ENCODE data around the gene CDH10. TPM values are rescaled to one million over a fixed set of nuclear protein-coding genes. Genes with fewer than 3 reads are reported as not detected.

The CDH10 gene
- total RNA-seq, 2 experiments from 2014 or later: not detected

- DNase-seq: no peak
- intact Hi-C loops (cut with micrococcal nuclease): no loop called here
- Mint-ChIP-seq H3K4me1 (ENCODE audit: low read depth) (no peaks in the 10 kb centered on the region), H3K27me3 (no peaks in the 10 kb centered on the region), H3K4me3 (no peak overlapping the region), H3K36me3 (no peaks in the 10 kb centered on the region), H3K9me3 (peaks cover 17% of the 10 kb centered on the region), H3K27ac (no peak overlapping the region)
- ChIA-PET POLR2A (no interaction called here), CTCF (no interaction called here)
Measured at GRCh38 chr5:24589566-24589965, 55.2 kb downstream of the CDH10 start.

- no peaks in the 10 kb centered on the region for H3K4me1 Mint-ChIP-seq (ENCODE audit: low read depth)
- H3K27ac Mint-ChIP-seq: no peak overlapping the region
- no peak for DNase-seq
- CTCF ChIA-PET: no interaction called here
- no peaks in the 10 kb centered on the region for H3K27me3 Mint-ChIP-seq
- no peaks in the 10 kb centered on the region for H3K36me3 Mint-ChIP-seq
- POLR2A ChIA-PET: no interaction called here
- H3K4me3 Mint-ChIP-seq: no peak overlapping the region
- intact Hi-C loops (cut with micrococcal nuclease): no loop called here
- peaks cover 8% of the 10 kb centered on the region for H3K9me3 Mint-ChIP-seq
Measured at GRCh38 chr5:24585751-24586150, 59.0 kb downstream of the CDH10 start.

- Mint-ChIP-seq H3K36me3 (no peaks in the 10 kb centered on the region), H3K27ac (no peak overlapping the region), H3K4me1 (ENCODE audit: low read depth) (no peaks in the 10 kb centered on the region), H3K9me3 (peaks cover 12% of the 10 kb centered on the region), H3K27me3 (no peaks in the 10 kb centered on the region), H3K4me3 (no peak overlapping the region)
- ChIA-PET CTCF (no interaction called here), POLR2A (no interaction called here)
- DNase-seq: no peak
- intact Hi-C loops (cut with micrococcal nuclease): no loop called here
Measured at GRCh38 chr5:24571302-24571701, 73.5 kb downstream of the CDH10 start.

GRCh38 chr5:24566933-24567332, 77.8 kb downstream of the CDH10 start:
- POLR2A ChIA-PET: interaction anchor here (0.6 kb wide), 1 partner anchor 205 kb away, joined by 3 read pairs; no protein-coding TSS in a partner anchor
- Mint-ChIP-seq H3K36me3 (no peaks in the 10 kb centered on the region), H3K4me1 (ENCODE audit: low read depth) (no peaks in the 10 kb centered on the region), H3K9me3 (peaks cover 12% of the 10 kb centered on the region), H3K4me3 (no peak overlapping the region), H3K27ac (no peak overlapping the region), H3K27me3 (no peaks in the 10 kb centered on the region)
- DNase-seq: no peak
- CTCF ChIA-PET: no interaction called here
- intact Hi-C loops (cut with micrococcal nuclease): no loop called here

GRCh38 chr5:24555229-24555628, 89.5 kb downstream of the CDH10 start:
- Mint-ChIP-seq H3K36me3 (no peaks in the 10 kb centered on the region), H3K27me3 (no peaks in the 10 kb centered on the region), H3K4me1 (ENCODE audit: low read depth) (no peaks in the 10 kb centered on the region), H3K9me3 (no peaks in the 10 kb centered on the region), H3K27ac (no peak overlapping the region), H3K4me3 (no peak overlapping the region)
- CTCF ChIA-PET: no interaction called here
- DNase-seq: no peak
- intact Hi-C loops (cut with micrococcal nuclease): no loop called here
- POLR2A ChIA-PET: no interaction called here

GRCh38 chr5:24547132-24547531, 97.6 kb downstream of the CDH10 start:
- Mint-ChIP-seq H3K4me1 (ENCODE audit: low read depth) (no peaks in the 10 kb centered on the region), H3K4me3 (no peak overlapping the region), H3K27me3 (no peaks in the 10 kb centered on the region), H3K9me3 (peaks cover 9% of the 10 kb centered on the region), H3K36me3 (no peaks in the 10 kb centered on the region), H3K27ac (no peak overlapping the region)
- intact Hi-C loops (cut with micrococcal nuclease): no loop called here
- ChIA-PET POLR2A (no interaction called here), CTCF (no interaction called here)
- no peak for DNase-seq

- CTCF ChIA-PET: no interaction called here
Measured at GRCh38 chr5:24539613-24540012, 105.2 kb downstream of the CDH10 start.

GRCh38 chr5:24538346-24538745, 106.4 kb downstream of the CDH10 start:
- no peaks in the 10 kb centered on the region for H3K27me3 Mint-ChIP-seq
- H3K4me3 Mint-ChIP-seq: no peak overlapping the region
- H3K4me1 Mint-ChIP-seq (ENCODE audit: low read depth): no peaks in the 10 kb centered on the region
- DNase-seq: no peak
- H3K9me3 Mint-ChIP-seq: peaks cover 4% of the 10 kb centered on the region
- intact Hi-C loops (cut with micrococcal nuclease): no loop called here
- no peaks in the 10 kb centered on the region for H3K36me3 Mint-ChIP-seq
- ChIA-PET CTCF (interaction anchor here (0.6 to 1.4 kb wide), 2 partner anchors 14 to 1292 kb away, joined by 3 to 4 read pairs; no protein-coding TSS in a partner anchor), POLR2A (no interaction called here)
- no peak overlapping the region for H3K27ac Mint-ChIP-seq

More at GRCh38 chr5:24539613-24540012, 105.2 kb downstream of the CDH10 start:
- Mint-ChIP-seq H3K36me3 (no peaks in the 10 kb centered on the region), H3K27me3 (no peaks in the 10 kb centered on the region), H3K9me3 (peaks cover 8% of the 10 kb centered on the region), H3K4me1 (ENCODE audit: low read depth) (no peaks in the 10 kb centered on the region), H3K4me3 (no peak overlapping the region), H3K27ac (no peak overlapping the region)
- POLR2A ChIA-PET: no interaction called here
- intact Hi-C loops (cut with micrococcal nuclease): no loop called here
- DNase-seq: no peak

GRCh38 chr5:24535646-24536045, 109.1 kb downstream of the CDH10 start:
- POLR2A ChIA-PET: no interaction called here
- no peak for DNase-seq
- no peaks in the 10 kb centered on the region for H3K4me1 Mint-ChIP-seq (ENCODE audit: low read depth)
- peaks cover 4% of the 10 kb centered on the region for H3K9me3 Mint-ChIP-seq
- intact Hi-C loops (cut with micrococcal nuclease): no loop called here
- no peak overlapping the region for H3K4me3 Mint-ChIP-seq
- H3K36me3 Mint-ChIP-seq: no peaks in the 10 kb centered on the region
- no peak overlapping the region for H3K27ac Mint-ChIP-seq
- no peaks in the 10 kb centered on the region for H3K27me3 Mint-ChIP-seq
- CTCF ChIA-PET: no interaction called here

- Mint-ChIP-seq H3K36me3 (no peaks in the 10 kb centered on the region), H3K4me1 (ENCODE audit: low read depth) (no peaks in the 10 kb centered on the region), H3K4me3 (no peak overlapping the region), H3K27ac (no peak overlapping the region), H3K27me3 (no peaks in the 10 kb centered on the region), H3K9me3 (peaks cover 19% of the 10 kb centered on the region)
- DNase-seq: no peak
- ChIA-PET POLR2A (no interaction called here), CTCF (no interaction called here)
- intact Hi-C loops (cut with micrococcal nuclease): no loop called here
Measured at GRCh38 chr5:24530906-24531305, 113.9 kb downstream of the CDH10 start.

GRCh38 chr5:24525414-24525813, 119.4 kb downstream of the CDH10 start:
- no peak for DNase-seq
- POLR2A ChIA-PET: no interaction called here
- Mint-ChIP-seq H3K9me3 (peaks cover 21% of the 10 kb centered on the region), H3K4me3 (no peak overlapping the region), H3K27me3 (no peaks in the 10 kb centered on the region), H3K4me1 (ENCODE audit: low read depth) (no peaks in the 10 kb centered on the region), H3K27ac (no peak overlapping the region), H3K36me3 (no peaks in the 10 kb centered on the region)
- CTCF ChIA-PET: no interaction called here
- intact Hi-C loops (cut with micrococcal nuclease): no loop called here

- ChIA-PET POLR2A (no interaction called here), CTCF (no interaction called here)
- peaks cover 19% of the 10 kb centered on the region for H3K9me3 Mint-ChIP-seq
Measured at GRCh38 chr5:24512423-24512822, 132.4 kb downstream of the CDH10 start.

GRCh38 chr5:24510523-24510988, 134.2 kb downstream of the CDH10 start:
- CTCF ChIA-PET: no interaction called here
- H3K9me3 Mint-ChIP-seq: peaks cover 20% of the 10 kb centered on the region
- H3K36me3 Mint-ChIP-seq: no peaks in the 10 kb centered on the region
- intact Hi-C loops (cut with micrococcal nuclease): no loop called here
- no peak for DNase-seq
- H3K27ac Mint-ChIP-seq: no peak overlapping the region
- POLR2A ChIA-PET: no interaction called here
- no peaks in the 10 kb centered on the region for H3K4me1 Mint-ChIP-seq (ENCODE audit: low read depth)
- H3K4me3 Mint-ChIP-seq: no peak overlapping the region
- no peaks in the 10 kb centered on the region for H3K27me3 Mint-ChIP-seq

More at GRCh38 chr5:24512423-24512822, 132.4 kb downstream of the CDH10 start:
- no peaks in the 10 kb centered on the region for H3K27me3 Mint-ChIP-seq
- H3K27ac Mint-ChIP-seq: no peak overlapping the region
- no peaks in the 10 kb centered on the region for H3K4me1 Mint-ChIP-seq (ENCODE audit: low read depth)
- no peak overlapping the region for H3K4me3 Mint-ChIP-seq
- no peak for DNase-seq
- no peaks in the 10 kb centered on the region for H3K36me3 Mint-ChIP-seq
- intact Hi-C loops (cut with micrococcal nuclease): no loop called here

- Mint-ChIP-seq H3K27ac (no peak overlapping the region), H3K9me3 (peaks cover 19% of the 10 kb centered on the region), H3K4me3 (no peak overlapping the region), H3K4me1 (ENCODE audit: low read depth) (no peaks in the 10 kb centered on the region), H3K36me3 (no peaks in the 10 kb centered on the region), H3K27me3 (no peaks in the 10 kb centered on the region)
- POLR2A ChIA-PET: no interaction called here
- intact Hi-C loops (cut with micrococcal nuclease): no loop called here
- CTCF ChIA-PET: no interaction called here
- DNase-seq: no peak
Measured at GRCh38 chr5:24509943-24510342, 134.8 kb downstream of the CDH10 start.

Measured in activated CD4-positive, alpha-beta memory T cell treated with anti-CD3 and anti-CD28 coated beads for 36 hours (primary cell).